ENCODE results near the gene PRPF19.
"Not testable (repeated sequence)": the region's sequence is repeated elsewhere in the genome, so short reads cannot be mapped to it uniquely, and the experiment has no call there.

The PRPF19 gene

DNA sequence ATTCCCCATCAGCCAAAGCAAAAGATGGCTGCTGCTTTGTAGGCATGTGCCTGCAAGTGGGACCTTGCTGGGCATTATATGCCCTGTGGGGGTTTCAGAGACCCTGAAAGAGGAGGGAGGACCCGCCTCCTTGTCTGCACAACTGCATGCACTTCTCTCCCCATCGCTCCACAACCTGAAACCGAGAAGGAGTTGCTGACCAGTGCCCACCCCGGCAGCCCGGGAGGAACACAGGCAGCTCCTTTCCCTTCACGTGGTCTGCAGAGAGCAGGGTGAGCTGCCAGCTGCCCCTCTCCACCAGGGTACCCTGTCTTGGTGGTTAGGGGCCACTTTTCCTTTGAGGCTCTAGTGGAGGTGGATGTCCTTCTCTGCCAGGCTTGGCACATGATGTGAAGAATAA lies 16.5 kb upstream of the PRPF19 start:
- DNase-seq: no peak

DNA sequence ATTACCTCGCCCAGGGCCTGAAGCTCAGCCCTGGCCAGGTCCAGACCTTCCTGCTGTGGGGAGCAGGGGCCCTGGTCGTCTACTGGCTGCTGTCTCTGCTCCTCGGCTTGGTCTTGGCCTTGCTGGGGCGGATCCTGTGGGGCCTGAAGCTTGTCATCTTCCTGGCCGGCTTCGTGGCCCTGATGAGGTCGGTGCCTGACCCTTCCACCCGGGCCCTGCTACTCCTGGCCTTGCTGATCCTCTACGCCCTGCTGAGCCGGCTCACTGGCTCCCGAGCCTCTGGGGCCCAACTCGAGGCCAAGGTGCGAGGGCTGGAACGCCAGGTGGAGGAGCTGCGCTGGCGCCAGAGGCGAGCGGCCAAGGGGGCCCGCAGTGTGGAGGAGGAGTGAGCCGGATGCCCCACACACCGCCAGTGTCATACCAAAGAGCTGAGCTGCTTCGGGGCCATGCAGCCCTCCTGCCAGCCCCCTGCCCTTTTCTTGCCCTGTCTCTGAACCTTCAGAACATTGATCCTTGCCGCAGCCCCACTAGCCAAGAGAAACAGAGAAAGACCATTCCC lies 15.5 kb upstream of the PRPF19 start:
- DNase-seq: no peak

DNA sequence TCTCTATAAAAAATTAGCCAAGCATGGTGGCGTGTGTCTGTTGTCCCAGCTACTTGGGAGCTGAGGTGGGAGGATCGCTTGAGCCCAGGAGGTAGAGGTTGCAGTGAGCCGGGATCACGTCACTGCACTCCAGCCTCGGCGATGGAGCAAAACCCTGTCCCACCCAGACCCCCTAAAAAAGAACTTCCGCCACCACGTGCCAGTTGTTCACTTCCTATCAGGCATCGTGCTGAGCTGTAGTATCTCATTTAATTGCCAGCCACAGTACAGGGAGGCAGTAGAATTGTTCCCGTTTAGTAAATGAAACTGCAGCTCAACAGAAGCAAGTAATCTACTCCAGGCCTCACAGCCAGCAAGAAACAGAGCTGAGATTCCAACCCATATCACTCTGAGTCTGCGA lies 14.9 kb upstream of the PRPF19 start:
- DNase-seq: no peak

DNA sequence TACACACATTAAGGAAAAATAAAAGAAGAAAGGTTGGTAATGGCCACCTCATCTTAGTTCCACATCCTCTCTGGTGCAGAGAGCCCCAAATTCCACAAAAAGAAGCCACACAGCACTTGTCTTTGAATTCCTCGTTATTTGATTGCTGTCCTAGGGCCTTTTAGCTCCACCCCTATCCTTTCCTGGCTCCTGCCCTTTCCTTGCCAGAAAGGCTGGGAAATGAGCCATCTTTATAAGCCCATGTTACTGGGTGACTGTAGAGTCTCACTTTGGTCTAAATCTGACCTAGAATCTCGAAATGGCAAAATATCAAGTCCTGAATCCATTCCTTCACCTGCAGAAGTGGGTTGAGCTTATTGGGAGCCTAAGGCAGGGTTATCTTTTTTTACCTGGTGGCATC lies 13.6 kb upstream of the PRPF19 start:
- no peak for DNase-seq

- no peak for DNase-seq
Measured at GRCh38 chr11:60919320-60919719, 12.9 kb upstream of the PRPF19 start.

DNA sequence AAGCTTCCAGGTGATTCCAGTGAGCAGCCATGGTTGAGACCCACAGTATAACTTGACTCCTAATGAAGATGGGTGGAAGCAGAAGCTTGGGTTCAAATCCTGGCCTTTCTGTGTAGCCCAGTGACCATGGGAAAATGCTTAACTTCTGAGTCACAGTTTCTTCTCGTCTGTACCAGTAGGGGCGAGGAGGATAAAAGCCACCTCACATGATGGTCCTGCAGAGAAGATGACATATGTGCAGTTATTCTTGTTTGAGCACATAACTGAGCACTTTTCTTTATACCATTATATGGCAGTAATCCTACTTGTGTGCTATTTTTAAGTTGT lies 12.5 kb upstream of the PRPF19 start:
- DNase-seq: no peak

DNA sequence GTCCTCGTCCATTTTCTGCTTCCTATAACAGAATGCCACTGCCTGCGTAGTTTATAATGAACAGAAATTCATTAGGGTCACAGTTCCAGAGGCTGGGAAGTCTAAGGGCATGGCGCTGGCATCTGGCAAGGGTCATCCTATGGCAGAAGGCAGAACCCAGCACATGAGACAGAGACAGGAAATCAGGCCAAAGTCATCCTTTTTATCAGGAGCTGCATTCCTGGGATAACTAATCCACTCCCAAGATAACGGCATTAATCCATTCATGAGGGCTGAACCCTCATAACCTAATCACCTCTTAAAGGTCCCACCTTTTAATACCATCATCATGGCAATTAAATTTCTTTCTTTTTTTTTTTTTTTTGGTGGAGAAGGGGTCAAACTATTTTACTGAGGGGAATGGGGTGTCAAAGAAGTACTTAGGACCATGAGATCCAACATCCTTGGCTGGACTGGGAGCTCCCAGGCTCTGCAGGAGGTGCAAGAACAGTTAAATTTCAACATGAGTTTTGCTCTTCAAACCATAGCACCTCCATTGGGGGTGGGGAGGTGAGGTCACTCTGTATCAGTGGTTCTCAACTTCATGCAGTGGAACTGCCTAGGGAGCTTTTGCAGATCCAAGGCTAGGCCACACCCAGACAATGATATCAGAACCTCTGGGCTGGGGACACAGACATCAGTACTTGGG lies 12.0 kb upstream of the PRPF19 start:
- no peak for DNase-seq

GRCh38 chr11:60917267-60917666 lies 10.9 kb upstream of the PRPF19 start:
- DNase-seq: no peak

DNA sequence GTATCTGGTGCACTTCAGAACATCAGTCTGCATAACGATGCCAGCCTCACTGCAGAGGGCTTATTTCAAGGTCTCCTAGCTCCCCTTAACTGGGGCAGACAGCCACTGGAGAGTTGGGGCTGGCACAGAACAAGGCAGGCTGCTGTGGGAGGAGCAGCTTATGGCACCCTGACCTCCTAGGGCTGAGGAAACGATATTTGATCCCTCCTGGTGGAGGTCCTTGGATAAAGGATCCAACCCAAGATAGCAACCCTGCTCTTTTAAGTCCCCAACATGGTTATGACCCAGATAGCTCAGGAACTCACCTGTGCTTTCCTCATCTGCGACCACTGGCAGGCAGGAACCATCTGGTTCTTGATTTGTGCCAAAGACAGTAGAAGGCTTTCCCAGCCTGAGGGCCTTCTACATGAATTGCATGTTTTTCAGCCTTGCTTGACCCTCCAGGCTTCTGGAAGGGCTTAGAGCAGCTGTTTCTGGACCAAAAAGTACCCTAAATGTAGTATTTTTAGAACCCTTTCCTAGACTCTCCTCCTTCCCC lies 10.4 kb upstream of the PRPF19 start:
- DNase-seq: no peak

- no peak for DNase-seq
Measured at GRCh38 chr11:60915248-60915914, 9.0 kb upstream of the PRPF19 start.

GRCh38 chr11:60914633-60915247 lies 8.4 kb upstream of the PRPF19 start:
- peak in 1 of 2 experiments; percentile 47 for DNase-seq

GRCh38 chr11:60913793-60914632 lies 7.6 kb upstream of the PRPF19 start, which contains the start of gene TMEM109:
Gene TMEM109 (plus strand): TSS chr11:60914158. CDS start chr11:60919694, 5,536 bp downstream.
- peak; percentile 90 to 93 for DNase-seq

DNA sequence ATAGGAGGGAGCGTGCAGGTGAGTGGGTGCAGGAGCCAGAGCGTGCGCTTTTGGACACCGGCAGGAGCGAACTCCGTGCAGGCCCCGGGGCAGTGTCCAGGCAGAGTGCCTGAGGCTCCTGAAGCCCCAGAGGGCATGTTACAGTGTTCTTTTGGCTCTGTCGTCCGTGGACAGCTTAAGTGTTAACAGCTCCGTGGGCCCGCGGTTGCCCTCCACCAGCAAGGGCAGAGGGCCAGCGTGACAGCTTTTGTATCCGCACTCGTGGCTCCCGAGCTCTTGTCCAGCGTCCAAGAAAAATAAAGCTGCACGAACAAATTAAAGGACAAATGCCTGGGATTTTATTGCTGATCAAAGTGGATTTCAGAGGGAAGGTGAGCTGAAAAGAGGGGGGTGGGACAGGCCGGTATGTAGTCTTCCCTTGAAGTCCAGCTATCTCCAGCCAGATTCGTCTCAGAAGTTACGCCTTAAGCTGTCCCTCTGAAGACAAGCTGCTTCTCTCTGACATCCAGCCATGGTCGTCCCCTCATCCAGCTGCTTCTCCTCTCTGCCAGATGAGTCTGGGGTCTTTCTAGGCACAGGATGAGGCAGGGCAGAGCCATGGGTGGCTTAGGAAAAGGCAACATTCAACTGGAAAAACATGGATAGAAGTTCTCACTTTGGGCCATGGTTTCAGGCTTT lies 6.6 kb upstream of the PRPF19 start:
- peak in 1 of 2 experiments; percentile 32 for DNase-seq

- no peak for DNase-seq
Measured at GRCh38 chr11:60912223-60912850, 6.0 kb upstream of the PRPF19 start.

DNA sequence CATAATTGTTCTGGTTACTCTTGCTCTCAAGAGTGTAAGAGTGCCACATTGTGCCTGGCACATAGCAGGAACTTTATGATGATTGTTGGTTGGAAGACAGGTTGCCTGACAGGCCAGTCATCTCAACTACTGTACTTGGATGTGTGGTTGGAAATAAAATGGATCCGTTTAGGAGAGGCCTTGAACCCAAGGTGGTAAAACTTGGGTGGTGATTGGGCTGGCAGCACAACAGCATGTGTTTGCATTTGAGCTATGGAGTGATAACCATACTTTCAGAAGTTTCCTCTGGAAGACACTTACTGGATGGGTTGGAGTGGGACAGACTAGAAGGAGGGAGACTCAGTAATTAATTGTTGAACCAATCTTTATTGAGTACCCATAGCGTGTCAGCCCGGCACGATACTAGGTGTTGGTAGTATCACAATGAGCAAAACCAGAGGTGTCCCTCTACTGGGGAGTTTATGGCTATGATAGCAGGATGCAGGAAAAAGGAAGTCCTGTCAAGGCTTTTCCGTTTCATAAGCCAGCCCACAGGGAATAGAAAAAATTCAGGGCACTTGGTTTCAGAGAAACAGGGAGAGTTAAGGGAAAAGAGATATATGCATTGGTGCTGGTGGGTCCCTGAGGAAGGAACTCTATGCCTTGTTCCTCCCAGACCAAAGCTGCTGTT lies 4.5 kb upstream of the PRPF19 start:
- no peak for DNase-seq

GRCh38 chr11:60910281-60910687 lies 3.9 kb upstream of the PRPF19 start:
- no peak for DNase-seq

GRCh38 chr11:60909680-60910280 lies 3.4 kb upstream of the PRPF19 start:
- DNase-seq: not testable (repeated sequence)

DNA sequence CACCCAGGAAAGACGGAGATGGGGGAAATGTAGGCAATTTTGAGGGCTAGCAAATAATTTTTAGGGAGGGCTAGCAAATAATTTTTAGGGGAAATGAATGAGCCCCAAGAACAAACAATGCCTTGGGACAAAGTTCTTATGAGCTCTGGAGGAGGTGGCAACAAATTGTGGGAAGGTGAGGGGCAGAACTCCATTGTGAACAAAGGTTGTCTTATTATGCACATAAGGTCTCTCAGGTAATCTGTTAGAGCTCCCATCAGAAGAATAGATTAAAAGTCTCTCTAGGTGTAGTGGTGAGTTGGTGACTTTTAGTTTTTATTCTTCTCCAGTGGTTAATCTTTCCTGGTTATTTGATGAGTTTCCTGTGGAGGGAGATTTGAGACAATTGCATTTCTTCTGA lies 2.4 kb upstream of the PRPF19 start:
- no peak for DNase-seq

- DNase-seq: no peak
Measured at GRCh38 chr11:60905551-60906113, 753 bp downstream of the PRPF19 start.

GRCh38 chr11:60905047-60905446 lies 1.3 kb downstream of the PRPF19 start:
- DNase-seq: no peak
